ENCODE results near the gene HSD17B14. TPM values are rescaled to one million over a fixed set of nuclear protein-coding genes. Genes with fewer than 3 reads are reported as not detected.

Gene HSD17B14
- total and polyA plus RNA-seq, 9 of the 15 experiments (the other 6 are each of a cell fraction or from before 2014, with no cell fraction given): 0.16 TPM; not detected in 8

Small RNAs within 50 kb of the gene (small RNA-seq; reads per million reads assigned to genes)
- gene RNU6-317P: not detected

Other genes with a start within 250 kb of the HSD17B14 start
Only the 7 nearest of the 33 such genes appear.
- gene FUT1, start 83.8 kb downstream of the HSD17B14 start, total RNA-seq (2014; rRNA removed): 15.5 and 17.2 TPM in 2 replicates
- 8.9 TPM in 2 replicates for gene FUT1, start 83.8 kb downstream of the HSD17B14 start, total RNA-seq (2014; rRNA removed; fragmentation: Illumina TruSeq; extraction: Trizol)
- gene FUT1, start 83.8 kb downstream of the HSD17B14 start, total RNA-seq (2015; rRNA removed; fragmentation: Illumina TruSeq; extraction: Trizol): 5.0 TPM in 2 replicates
- 18.5 and 19.6 TPM in 2 replicates for gene FUT1, start 83.8 kb downstream of the HSD17B14 start, total RNA-seq (2021)
- gene FUT1, start 83.8 kb downstream of the HSD17B14 start, polyA plus RNA-seq (2011; rRNA removed): 3.2 and 5.0 TPM in 2 replicates
- gene FUT1, start 83.8 kb downstream of the HSD17B14 start, polyA plus RNA-seq (2014; fragmentation: Illumina TruSeq; extraction: Trizol): 7.9 and 8.8 TPM in 2 replicates
- 1 to 10 TPM; 2.3 to 3.1 TPM for gene FUT1, start 83.8 kb downstream of the HSD17B14 start, polyA plus RNA-seq (2014; fragmentation: Nextera tagmentation; extraction: Ambion mirVana)
- gene FUT1, start 83.8 kb downstream of the HSD17B14 start, polyA plus RNA-seq (2014; rRNA removed): 16.3 and 18.3 TPM in 2 replicates
- 0.33 and 0.77 TPM in 2 replicates for gene FGF21, start 81.0 kb downstream of the HSD17B14 start, total RNA-seq (2014; rRNA removed)
- not detected in 2 replicates for gene FGF21, start 81.0 kb downstream of the HSD17B14 start, total RNA-seq (2014; rRNA removed; fragmentation: Illumina TruSeq; extraction: Trizol)
- gene FGF21, start 81.0 kb downstream of the HSD17B14 start, total RNA-seq (2015; rRNA removed; fragmentation: Illumina TruSeq; extraction: Trizol): not detected in 2 replicates
- not detected in 2 replicates for gene FGF21, start 81.0 kb downstream of the HSD17B14 start, total RNA-seq (2021)
- gene FGF21, start 81.0 kb downstream of the HSD17B14 start, polyA plus RNA-seq (2011; rRNA removed): not detected in 2 replicates
- 0.09 TPM in 1 of 2 replicates, not detected in the other for gene FGF21, start 81.0 kb downstream of the HSD17B14 start, polyA plus RNA-seq (2014; fragmentation: Illumina TruSeq; extraction: Trizol)
- under 1 TPM in 1 of 2 experiments, not detected in 1; 0.04 TPM for gene FGF21, start 81.0 kb downstream of the HSD17B14 start, polyA plus RNA-seq (2014; fragmentation: Nextera tagmentation; extraction: Ambion mirVana)
- not detected in 2 replicates for gene FGF21, start 81.0 kb downstream of the HSD17B14 start, polyA plus RNA-seq (2014; rRNA removed)
- 57.8 and 69.7 TPM in 2 replicates for gene BCAT2, start 25.5 kb downstream of the HSD17B14 start, total RNA-seq (2014; rRNA removed)
- gene BCAT2, start 25.5 kb downstream of the HSD17B14 start, total RNA-seq (2014; rRNA removed; fragmentation: Illumina TruSeq; extraction: Trizol): 12.4 and 18.9 TPM in 2 replicates
- 31.4 and 32.6 TPM in 2 replicates for gene BCAT2, start 25.5 kb downstream of the HSD17B14 start, total RNA-seq (2015; rRNA removed; fragmentation: Illumina TruSeq; extraction: Trizol)
- gene BCAT2, start 25.5 kb downstream of the HSD17B14 start, total RNA-seq (2021): 79.6 and 84.8 TPM in 2 replicates
- 29.7 and 54.4 TPM in 2 replicates for gene BCAT2, start 25.5 kb downstream of the HSD17B14 start, polyA plus RNA-seq (2011; rRNA removed)
- 53.9 and 68.4 TPM in 2 replicates for gene BCAT2, start 25.5 kb downstream of the HSD17B14 start, polyA plus RNA-seq (2014; fragmentation: Illumina TruSeq; extraction: Trizol)
- gene BCAT2, start 25.5 kb downstream of the HSD17B14 start, polyA plus RNA-seq (2014; fragmentation: Nextera tagmentation; extraction: Ambion mirVana): 10 to 100 TPM in 1 of 2 experiments, 1 to 10 TPM in 1; 3.4 to 17.0 TPM
- gene BCAT2, start 25.5 kb downstream of the HSD17B14 start, polyA plus RNA-seq (2014; rRNA removed): 61.3 and 70.5 TPM in 2 replicates
- gene PLEKHA4, start 32.1 kb upstream of the HSD17B14 start, total RNA-seq (2014; rRNA removed): 17.0 and 20.1 TPM in 2 replicates
- 3.3 and 4.4 TPM in 2 replicates for gene PLEKHA4, start 32.1 kb upstream of the HSD17B14 start, total RNA-seq (2014; rRNA removed; fragmentation: Illumina TruSeq; extraction: Trizol)
- gene PLEKHA4, start 32.1 kb upstream of the HSD17B14 start, total RNA-seq (2015; rRNA removed; fragmentation: Illumina TruSeq; extraction: Trizol): 5.2 and 5.6 TPM in 2 replicates
- 27.2 and 30.8 TPM in 2 replicates for gene PLEKHA4, start 32.1 kb upstream of the HSD17B14 start, total RNA-seq (2021)
- 13.4 and 25.1 TPM in 2 replicates for gene PLEKHA4, start 32.1 kb upstream of the HSD17B14 start, polyA plus RNA-seq (2011; rRNA removed)
- gene PLEKHA4, start 32.1 kb upstream of the HSD17B14 start, polyA plus RNA-seq (2014; fragmentation: Illumina TruSeq; extraction: Trizol): 11.4 and 18.4 TPM in 2 replicates
- gene PLEKHA4, start 32.1 kb upstream of the HSD17B14 start, polyA plus RNA-seq (2014; fragmentation: Nextera tagmentation; extraction: Ambion mirVana): under 1 TPM; 0.07 to 0.31 TPM
- gene PLEKHA4, start 32.1 kb upstream of the HSD17B14 start, polyA plus RNA-seq (2014; rRNA removed): 22.0 and 23.5 TPM in 2 replicates
- 59.1 and 87.0 TPM in 2 replicates for gene PPP1R15A, start 35.9 kb upstream of the HSD17B14 start, total RNA-seq (2014; rRNA removed)
- 37.8 and 44.0 TPM in 2 replicates for gene PPP1R15A, start 35.9 kb upstream of the HSD17B14 start, total RNA-seq (2014; rRNA removed; fragmentation: Illumina TruSeq; extraction: Trizol)
- gene PPP1R15A, start 35.9 kb upstream of the HSD17B14 start, total RNA-seq (2015; rRNA removed; fragmentation: Illumina TruSeq; extraction: Trizol): 34.8 and 35.5 TPM in 2 replicates
- 64.8 and 67.4 TPM in 2 replicates for gene PPP1R15A, start 35.9 kb upstream of the HSD17B14 start, total RNA-seq (2021)
- 38.1 and 60.9 TPM in 2 replicates for gene PPP1R15A, start 35.9 kb upstream of the HSD17B14 start, polyA plus RNA-seq (2011; rRNA removed)
- 67.6 and 73.7 TPM in 2 replicates for gene PPP1R15A, start 35.9 kb upstream of the HSD17B14 start, polyA plus RNA-seq (2014; fragmentation: Illumina TruSeq; extraction: Trizol)
- 1 to 10 TPM in 1 of 2 experiments, under 1 TPM in 1; 0.42 to 1.3 TPM for gene PPP1R15A, start 35.9 kb upstream of the HSD17B14 start, polyA plus RNA-seq (2014; fragmentation: Nextera tagmentation; extraction: Ambion mirVana)
- 55.7 and 77.6 TPM in 2 replicates for gene PPP1R15A, start 35.9 kb upstream of the HSD17B14 start, polyA plus RNA-seq (2014; rRNA removed)
- gene TULP2, start 62.3 kb upstream of the HSD17B14 start, total RNA-seq (2014; rRNA removed): 0.05 TPM in 1 of 2 replicates, not detected in the other
- gene TULP2, start 62.3 kb upstream of the HSD17B14 start, total RNA-seq (2014; rRNA removed; fragmentation: Illumina TruSeq; extraction: Trizol): 0.07 TPM in 1 of 2 replicates, not detected in the other
- gene TULP2, start 62.3 kb upstream of the HSD17B14 start, total RNA-seq (2015; rRNA removed; fragmentation: Illumina TruSeq; extraction: Trizol): 0.11 TPM in 2 replicates
- 0.89 and 1.5 TPM in 2 replicates for gene TULP2, start 62.3 kb upstream of the HSD17B14 start, total RNA-seq (2021)
- gene TULP2, start 62.3 kb upstream of the HSD17B14 start, polyA plus RNA-seq (2011; rRNA removed): 0.25 and 1.4 TPM in 2 replicates
- gene TULP2, start 62.3 kb upstream of the HSD17B14 start, polyA plus RNA-seq (2014; fragmentation: Illumina TruSeq; extraction: Trizol): 0.15 and 0.19 TPM in 2 replicates
- under 1 TPM in 1 of 2 experiments, not detected in 1; 0.18 TPM for gene TULP2, start 62.3 kb upstream of the HSD17B14 start, polyA plus RNA-seq (2014; fragmentation: Nextera tagmentation; extraction: Ambion mirVana)
- gene TULP2, start 62.3 kb upstream of the HSD17B14 start, polyA plus RNA-seq (2014; rRNA removed): 0.38 and 1.1 TPM in 2 replicates
- gene NUCB1, start 63.8 kb upstream of the HSD17B14 start, total RNA-seq (2014; rRNA removed): 102 and 111 TPM in 2 replicates
- 25.5 and 42.5 TPM in 2 replicates for gene NUCB1, start 63.8 kb upstream of the HSD17B14 start, total RNA-seq (2014; rRNA removed; fragmentation: Illumina TruSeq; extraction: Trizol)
- gene NUCB1, start 63.8 kb upstream of the HSD17B14 start, total RNA-seq (2015; rRNA removed; fragmentation: Illumina TruSeq; extraction: Trizol): 71.7 and 82.4 TPM in 2 replicates
- 138 and 153 TPM in 2 replicates for gene NUCB1, start 63.8 kb upstream of the HSD17B14 start, total RNA-seq (2021)
- gene NUCB1, start 63.8 kb upstream of the HSD17B14 start, polyA plus RNA-seq (2011; rRNA removed): 59.3 and 117 TPM in 2 replicates
- gene NUCB1, start 63.8 kb upstream of the HSD17B14 start, polyA plus RNA-seq (2014; fragmentation: Illumina TruSeq; extraction: Trizol): 87.6 and 141 TPM in 2 replicates
- gene NUCB1, start 63.8 kb upstream of the HSD17B14 start, polyA plus RNA-seq (2014; fragmentation: Nextera tagmentation; extraction: Ambion mirVana): 1 to 10 TPM; 3.1 to 5.3 TPM
- gene NUCB1, start 63.8 kb upstream of the HSD17B14 start, polyA plus RNA-seq (2014; rRNA removed): 133 and 139 TPM in 2 replicates

All from K562 (cell line).